Activated CD8-positive, alpha-beta memory T cell treated with anti-CD3 and anti-CD28 coated beads, Interleukin-2, amount 50 U/mL, for 24 hours (primary cell): ENCODE measurements around the gene ARL4C.
"Not testable (repeated sequence)": the region's sequence is repeated elsewhere in the genome, so short reads cannot be mapped to it uniquely, and the experiment has no call there.

Experiments
- DNase-seq: peaks from one replicate; pipeline ENCODE4 v3.0.0-alpha.2; 2020; ENCODE audit errors: extremely low read depth

Gene ARL4C

DNA sequence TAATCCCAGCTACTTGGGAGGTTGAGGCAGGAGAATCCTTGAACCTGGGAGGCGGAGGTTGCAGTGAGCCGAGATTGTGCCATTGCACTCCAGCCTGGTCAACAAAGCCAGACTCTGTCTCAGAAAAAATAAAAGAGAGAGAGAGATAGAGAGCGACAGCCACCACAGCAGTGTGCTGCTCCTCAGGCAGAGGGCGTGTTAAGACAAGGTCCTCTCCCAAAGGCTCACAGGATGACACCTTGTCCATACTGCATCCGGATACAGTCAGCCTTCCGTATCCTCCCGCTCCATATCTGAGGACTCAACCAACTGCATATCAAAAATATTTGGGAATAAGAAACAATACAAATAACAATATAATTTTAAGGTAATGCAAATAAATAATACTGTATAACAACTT, 20.1 kb downstream of the ARL4C start:
- DNase-seq = no peak

DNA sequence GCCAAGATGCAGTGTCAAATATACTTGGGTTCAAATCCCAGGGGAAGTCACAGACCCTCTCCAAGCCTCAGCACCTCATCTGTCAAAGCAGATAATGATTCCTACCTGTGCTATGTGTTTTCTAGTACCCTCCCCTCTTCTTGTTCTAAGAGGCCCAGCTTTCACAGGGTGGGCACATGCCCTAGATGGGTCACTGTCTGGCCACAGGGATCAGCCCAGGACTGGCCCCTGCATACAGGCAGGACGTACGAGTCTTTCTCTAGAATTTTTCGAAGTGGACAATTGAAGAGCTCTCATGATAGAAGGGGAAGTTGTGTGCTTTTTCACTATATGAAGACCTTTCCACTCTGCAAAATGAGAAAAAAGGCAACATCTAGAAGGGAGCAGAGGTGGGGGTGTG, 22.2 kb downstream of the ARL4C start:
- DNase-seq = no peak

DNA sequence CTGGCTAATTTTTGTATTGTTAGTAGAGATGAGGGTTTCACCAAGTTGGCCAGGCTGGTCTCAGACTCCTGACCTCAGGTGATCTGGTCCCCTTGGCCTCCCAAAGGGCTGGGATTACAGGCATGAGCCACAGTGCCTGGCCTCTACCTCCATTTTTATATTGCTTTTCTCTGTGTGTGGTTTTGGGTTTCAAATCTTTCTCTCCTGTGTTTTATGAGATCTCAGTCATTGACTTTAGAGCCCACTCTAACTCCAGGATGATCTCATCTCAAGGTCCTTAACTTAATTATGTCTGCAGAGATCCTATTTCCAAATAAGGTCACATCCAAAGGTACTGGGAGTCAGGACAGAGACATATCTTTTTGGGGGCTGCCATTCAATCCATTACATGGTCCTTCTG, 24.7 kb downstream of the ARL4C start:
- no peak for DNase-seq

DNA sequence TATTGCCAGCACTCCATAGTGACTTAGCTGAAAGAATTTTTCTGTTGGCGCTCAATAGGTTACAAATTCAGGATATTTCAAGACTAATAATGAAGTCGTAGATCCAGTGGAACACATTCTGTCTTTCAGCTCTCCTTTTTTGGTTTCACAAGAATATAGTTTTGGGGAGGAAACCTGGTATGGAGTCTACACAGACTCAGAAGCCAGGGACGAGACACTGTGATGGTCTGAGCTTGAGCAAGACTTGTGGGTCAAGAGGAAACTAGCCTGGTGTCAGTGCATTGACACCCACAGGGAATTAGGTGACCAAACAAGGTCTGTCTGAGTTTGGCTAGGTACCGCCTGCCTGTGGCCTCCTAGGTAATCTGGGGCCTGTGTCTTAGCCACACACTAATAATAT, 26.9 kb downstream of the ARL4C start:
- no peak for DNase-seq

DNA sequence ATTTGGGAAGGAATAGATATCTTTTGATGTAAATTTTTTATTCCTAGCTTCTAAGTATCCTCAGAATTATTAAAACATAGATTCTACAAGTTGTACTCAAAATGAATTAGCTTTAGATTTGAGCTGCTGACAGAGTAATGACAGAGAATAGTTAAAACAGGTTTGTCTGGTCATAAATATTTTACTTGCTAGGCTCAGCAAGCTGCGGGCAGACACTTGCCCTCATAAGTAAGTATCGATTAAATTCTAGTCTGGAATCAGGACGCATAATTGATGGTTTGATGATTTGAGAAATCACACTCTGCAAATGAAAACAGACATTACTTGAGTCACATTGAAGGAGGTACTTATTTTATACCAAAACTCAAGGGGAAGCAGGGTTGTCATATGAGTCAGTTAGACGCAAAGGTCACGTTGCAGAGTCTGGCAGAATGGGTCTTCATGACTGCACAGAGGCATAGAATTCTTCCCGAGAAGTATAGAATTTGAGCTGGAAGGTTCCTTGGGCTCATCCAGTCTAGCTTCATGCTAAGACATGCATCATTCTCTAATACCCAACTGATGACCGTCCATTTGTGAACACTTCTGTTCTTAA, 27.5 kb downstream of the ARL4C start:
- DNase-seq = no peak

DNA sequence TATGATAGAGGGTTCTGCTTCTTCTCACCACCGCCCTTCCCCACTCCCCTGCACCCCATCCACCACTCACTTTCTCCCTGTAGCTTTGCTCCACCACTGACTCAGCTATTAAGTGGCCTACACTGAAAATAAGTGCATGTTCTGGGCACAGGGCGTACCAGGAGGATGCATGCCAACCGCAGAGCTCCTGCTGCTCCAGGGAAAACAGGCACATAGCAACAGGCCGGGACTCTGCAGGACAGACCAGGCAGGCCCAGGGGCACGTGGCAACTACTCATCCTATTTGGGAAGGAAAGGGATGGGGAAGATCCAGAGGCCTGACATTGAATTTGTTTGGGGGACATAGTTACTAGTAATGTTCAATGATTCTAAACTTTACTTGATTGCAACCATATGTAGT, 28.4 kb downstream of the ARL4C start:
- no peak for DNase-seq

DNA sequence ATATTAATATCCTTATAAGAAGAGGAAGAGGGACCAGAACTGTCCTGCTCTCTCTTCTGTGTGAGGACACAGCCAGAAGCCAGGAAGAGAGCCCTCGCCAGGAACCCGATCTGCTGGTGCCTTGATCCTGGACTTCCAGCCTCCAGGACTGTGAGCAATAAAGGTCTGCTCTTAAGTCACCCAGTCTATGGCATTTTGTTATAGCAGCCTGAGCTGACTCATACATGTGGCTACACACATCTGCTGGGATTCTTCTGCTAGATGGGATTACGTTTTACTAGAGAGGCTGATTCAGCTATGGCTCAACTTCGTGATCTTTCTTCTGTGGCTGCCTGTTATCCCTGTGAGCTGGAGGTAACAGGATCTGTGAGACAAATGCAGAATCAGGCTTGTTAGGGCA, 29.6 kb downstream of the ARL4C start:
- DNase-seq = no peak

DNA sequence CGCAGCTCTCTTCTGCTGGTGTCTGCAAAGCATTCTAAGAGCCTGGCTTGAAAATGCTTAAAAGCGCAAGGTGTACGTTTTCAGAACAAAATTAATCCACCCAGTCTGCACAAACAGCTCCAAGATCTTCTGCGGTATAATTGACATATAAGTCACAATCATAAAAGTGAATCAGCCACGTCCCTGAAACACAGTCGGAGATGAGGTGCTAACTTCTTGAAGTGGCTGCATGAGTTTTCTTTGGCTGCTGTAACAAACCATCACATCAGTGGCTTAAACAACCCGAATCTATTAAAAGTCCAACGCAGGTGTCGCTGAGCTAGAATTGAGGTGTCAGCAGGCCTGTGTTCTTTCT, 32.6 kb downstream of the ARL4C start:
- no peak for DNase-seq

DNA sequence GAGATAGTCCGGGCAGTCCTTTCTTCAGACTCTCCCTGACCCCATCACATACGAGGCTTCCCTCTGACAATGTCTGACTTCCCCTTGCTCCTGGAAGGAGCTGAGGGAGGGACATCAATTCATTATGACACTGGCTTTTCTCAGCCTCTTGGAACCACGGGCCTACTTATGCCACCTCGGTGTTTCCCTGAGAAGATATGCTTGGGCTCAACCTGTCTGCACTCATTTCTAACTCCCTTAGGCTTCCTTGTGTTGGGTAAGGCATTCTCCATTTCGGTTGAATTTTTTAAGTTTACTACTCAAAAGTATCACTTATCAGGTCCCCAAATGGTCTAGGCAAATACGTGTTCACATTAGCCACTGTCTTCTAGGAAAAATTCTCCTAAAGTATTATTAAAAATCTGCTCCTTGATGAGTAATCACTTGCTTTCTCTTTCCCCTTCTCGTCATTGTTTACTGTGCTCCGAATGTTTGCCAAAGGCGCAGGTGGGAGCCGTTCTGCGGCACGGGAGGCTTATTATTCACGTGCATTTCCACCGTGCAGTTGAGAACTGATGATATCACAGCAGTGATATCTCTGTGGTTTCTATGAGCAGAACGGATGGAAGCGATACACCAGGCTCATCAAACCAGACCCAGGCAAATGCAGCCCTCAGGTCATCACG, 33.1 kb downstream of the ARL4C start:
- DNase-seq = peak; percentile 34

DNA sequence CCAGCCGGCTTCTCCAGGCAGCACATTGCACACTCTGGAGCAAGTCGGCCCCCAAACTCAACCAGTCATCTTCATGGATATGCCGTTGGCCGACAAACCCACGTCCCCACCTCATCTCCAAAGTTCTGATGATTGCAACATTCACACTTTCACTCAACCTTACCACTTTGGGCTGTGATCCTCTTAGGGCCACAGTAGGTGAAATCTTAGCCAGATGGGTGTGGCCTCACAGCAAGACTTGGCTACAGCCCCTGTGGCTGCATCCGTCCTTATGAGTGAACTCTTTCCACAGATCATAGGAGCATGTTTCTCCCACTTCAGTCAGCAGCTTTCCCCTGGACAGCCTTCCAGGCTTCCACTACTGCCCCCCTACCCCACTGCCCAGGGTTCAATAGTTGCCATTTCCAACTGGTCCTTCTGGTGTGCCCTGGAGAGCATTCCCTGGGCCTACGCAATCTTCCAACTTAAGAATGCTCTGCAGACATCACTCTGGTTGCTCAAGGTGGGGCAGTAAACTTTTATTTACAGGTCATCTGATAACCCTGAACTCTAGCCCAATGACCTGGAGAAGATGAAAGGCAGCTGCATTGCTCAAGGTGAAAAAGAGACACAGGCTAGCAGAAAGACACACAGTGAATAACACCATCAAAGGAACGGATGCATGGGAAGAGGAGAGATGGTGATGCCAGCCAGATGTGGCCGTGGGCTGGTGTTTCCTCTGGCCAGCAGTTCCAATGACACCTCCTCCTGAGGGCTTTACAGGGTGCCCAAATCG, 34.5 kb downstream of the ARL4C start:
- DNase-seq = no peak

DNA sequence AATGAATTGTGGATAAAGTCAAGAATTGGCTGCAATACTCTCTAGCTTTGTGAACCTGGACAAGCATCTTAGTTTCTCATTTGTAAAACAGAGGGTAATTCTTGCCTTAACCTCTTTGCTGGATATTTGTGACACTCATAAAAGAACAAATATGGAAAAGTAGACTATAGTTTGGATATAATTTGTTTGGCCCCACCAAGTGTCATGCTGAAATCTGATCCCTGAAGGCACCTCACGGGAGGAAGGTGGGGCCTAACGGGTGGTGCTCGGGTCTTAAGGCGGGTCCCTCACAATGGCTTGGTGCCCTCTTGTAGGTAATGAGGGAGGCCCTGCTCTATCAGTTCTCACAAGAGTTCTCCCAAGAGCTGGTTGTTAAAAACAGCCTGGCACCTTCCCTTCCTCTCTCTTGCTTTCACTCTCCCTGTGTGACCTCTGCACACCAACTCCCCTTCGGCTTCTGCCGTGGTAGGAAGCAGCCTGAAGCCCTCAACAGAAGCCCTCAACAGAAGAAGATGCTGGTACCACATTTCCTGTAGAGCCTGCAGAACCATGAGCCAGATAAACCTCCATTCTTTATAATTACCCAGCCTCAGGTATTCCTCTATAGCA, 37.4 kb downstream of the ARL4C start:
- DNase-seq = no peak

DNA sequence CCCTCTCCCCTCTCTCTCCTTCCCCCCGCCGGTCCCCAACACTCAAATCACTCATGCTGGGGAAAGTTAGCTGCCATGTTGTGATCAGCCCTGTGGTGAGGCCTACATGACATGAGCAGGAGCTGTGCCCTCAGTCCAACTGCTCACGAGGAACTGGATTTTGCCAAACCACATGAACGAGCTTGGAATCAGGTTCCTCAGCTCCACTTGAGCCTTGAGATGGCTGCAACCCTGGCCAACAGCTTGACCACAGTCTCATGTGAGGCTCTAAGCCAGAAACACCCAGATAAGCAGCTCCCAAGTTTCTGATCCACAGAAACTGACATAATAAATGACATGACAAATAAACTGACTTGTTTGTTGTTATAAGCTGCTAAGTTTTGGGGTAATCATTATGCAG, 38.4 kb downstream of the ARL4C start:
- DNase-seq = no peak

DNA sequence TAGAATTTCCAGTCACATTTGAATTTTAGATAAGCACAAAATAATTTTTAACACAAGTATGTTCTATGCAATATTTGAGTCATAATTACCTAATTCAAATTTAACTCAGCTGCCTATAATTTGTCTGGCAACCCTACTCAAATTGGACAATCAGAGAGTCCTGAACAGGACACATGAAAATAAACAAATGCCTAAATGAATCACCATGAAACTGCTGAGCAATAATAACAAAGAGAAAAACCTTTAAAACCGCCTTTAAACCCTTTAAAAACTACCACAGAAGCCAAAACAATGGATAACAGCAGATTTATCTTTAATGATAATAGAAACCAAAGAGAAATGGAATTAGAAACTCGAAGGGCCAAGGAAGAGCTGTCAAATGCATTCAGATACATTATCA, 39.5 kb downstream of the ARL4C start:
- no peak for DNase-seq

DNA sequence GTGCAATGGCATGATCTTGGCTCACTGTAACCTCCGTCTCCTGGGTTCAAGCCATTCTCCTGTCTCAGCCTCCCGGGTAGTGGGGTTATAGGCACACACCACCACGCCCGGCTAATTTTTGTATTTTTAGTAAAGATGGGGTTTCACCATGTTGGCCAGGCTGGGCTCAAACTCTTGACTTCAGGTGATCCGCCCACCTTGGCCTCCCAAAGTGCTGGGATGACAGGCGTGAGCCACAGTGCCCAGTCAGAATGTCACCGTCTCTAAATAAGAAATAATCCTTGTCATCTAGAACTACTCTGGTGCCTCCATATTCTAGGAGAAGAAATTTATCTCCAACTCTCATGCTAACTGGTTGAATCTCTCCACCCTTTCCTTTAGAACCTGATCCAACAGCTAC, 41.6 kb downstream of the ARL4C start:
- DNase-seq = not testable (repeated sequence)

DNA sequence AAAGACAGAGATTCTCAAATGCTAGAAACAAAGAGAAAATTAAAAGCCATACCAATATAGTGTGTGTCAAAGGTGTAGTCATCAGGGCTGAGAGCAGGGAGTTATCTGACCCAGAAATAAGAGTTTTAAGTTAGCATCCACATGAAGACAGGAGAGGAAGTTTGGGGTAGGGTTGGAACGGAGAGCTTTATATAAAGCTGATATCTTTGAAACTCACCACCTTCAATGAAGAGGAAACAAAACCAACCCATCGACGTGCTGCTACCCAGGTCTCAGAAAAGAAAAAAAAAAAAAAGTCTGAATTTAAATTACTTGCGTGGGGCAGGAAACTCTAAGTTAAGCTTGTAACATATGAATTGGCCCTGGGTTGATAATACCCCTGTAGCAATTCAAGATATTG, 42.4 kb downstream of the ARL4C start:
- DNase-seq = no peak

DNA sequence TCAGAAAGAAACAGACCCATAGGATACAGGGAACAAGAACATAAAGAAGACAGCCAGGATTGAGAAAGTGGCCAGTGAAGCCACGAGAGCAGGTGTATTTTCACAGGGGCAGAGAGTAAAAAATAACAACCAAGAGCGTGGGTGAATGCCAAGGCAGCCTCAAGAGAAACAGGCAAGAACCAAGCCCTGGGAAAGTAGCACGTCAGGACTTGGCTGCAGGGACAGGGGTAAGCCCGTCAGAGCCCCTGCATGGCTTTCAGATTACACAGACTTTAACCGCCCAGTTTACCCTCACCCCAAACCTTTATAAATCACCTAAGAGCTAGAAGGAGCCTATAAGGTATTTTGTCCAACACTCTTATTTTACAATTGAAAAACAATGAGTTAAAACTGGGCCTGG, 43.7 kb downstream of the ARL4C start:
- DNase-seq = no peak

DNA sequence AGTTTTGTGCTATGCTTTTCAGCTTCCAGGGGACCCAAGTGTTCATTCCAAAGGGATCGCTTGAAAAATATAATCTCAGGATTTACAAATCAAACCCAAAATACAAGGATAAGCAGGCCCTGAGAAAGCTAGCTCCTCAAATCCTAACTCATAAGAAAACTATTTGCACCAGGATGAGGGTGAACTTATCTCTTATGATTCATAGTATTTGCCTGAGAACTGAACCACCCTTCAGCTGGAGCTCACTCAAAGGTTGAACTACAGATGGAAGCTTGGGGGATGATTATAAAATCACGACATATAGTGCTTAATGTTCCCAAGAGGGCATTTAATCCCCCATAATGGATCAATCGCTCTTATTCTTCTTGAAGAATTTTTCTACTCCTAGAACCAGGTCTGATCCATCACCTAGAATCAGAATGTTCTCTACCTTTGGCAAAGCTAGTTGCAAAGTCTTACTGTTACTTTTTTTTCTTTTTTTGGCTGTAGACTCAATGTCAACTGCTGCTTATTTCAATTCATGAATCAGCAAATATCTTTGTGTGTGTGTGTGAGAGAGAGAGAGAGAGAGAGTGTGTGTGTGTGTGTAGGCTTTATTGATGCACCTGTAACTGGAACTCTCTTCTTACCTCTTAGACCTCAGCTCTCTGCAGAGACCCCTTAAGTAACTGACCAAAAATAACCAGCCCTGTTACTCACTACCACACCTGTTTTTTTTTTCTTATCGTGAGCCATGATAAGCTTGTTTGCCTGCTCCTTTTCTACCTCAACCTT, 44.8 kb downstream of the ARL4C start:
- DNase-seq = no peak

DNA sequence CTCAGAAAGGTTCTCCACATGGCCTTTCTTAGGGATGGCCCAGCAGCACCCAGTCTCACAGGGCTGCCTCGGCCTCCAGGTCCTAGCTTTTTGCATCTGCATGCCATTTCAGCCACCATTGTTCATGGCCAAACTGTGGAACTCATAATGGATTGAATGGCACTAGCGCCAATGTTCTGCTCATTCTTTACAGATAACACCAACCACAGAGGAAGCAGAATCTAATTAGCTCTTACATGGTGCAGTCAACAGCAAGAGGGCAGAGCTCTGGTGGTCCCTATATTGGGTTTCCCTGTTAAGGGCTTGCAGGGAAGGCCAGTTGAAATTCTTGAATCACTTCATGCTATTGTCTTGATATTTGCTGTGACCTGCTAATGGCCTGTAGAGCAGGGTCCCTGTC, 45.6 kb downstream of the ARL4C start:
- no peak for DNase-seq

DNA sequence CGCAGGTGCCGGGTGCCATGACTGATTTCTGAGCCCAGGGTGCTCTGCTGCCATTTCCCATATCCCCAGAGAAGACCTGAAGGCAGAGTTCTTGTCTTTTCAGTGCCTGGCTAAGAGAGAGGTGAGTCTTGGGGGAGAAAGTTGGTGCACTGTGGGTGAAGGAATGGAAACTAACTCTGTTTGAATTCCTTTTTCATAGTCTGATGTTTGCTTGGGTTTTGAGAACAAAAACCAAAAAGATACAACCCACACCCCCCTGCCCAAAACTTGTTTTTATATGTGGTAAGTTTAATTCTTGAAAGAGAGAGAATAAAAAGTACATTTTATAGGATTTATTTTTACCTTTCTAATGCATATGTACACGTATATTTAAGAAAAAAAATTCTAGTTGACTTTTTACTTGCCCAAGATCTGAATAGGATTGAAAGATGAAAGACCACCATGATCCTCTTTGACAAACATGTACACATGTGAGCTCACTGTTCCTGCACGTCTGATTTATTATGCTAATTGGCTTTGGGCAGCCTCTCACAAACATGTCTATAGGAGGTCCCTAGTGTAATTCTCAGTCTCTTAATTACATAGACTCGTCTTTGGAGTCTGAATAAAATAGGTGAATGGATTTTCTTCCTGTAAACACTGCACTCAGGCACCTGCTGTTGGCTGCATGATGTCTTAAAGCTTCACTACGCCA, 46.3 kb downstream of the ARL4C start:
- no peak for DNase-seq

DNA sequence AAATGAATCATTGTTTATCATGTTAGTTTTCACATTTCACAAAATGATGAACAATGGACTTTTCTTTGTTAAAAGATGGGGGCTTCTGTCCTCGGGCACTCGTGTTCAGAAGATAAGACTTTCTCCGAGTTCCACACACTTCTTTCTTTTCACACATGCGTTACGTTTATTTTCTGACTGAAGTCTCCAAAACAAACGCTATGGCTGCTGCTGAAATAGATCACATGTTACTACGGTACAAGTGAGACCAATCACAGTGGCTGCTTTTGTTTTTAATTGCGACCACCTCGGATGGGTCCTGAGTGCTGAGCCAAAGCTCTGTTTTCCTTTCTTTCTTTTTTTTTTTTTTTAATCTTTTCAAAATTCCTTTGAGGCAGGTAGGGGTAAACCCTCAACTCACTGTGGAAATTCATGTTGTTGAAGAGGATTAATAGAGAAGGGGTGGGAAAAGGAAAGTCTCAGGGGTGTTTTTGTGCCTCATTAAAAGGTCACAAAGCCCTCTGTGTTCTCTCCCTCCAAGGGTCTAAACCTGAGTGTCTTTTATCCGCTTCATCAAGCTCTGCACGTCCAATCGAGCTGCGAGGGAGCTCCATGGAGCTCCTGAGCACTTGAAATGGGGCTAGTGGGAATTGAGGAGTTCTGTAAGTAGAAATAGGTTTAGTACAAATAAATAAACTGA, 48.2 kb downstream of the ARL4C start:
- no peak for DNase-seq

DNA sequence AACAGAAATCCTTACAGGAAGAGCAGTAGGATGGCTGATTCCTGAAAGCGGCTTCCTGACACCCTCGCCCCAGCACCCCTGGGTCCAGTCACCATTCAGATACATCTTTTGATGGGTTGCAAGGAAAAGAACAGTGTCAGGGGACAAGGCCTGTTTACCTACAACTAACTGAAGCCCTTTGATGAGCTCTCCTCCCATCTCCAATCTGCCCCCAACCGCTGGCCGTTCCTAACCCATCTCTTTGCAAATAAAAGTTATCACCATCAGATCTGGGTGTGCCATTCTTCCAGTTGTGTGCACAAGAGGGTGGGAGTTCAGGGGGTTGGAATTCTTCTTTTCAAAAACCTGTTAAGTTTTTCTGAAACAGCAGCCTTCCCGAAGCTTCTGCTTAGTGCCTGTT, 48.9 kb downstream of the ARL4C start:
- no peak for DNase-seq
